K562 (cell line): ENCODE results near the gene FAM3C. TPM values are rescaled to one million over a fixed set of nuclear protein-coding genes. Genes with fewer than 3 reads are reported as not detected.

Experiments used
- AFF1 ChIP-seq, 2 experiments: fragments of 450-650 bp; IDR thresholded peaks; 2 replicates each; pipeline ENCODE4 v1.6.1; 2018; ENCODE audit warnings: mild to moderate bottlenecking in 2 of 2, low read depth in 1 of 2; ENCODE audit not compliant: partially characterized antibody in 2 of 2
- ARID4B ChIP-seq: sonication (generic); formaldehyde crosslinking; IDR thresholded peaks from 2 replicates; pipeline ENCODE4 v1.8.0; 2022; ENCODE audit warnings: mild to moderate bottlenecking, missing genetic modification reagents
- BHLHE40 ChIP-seq: IDR thresholded peaks from 2 replicates; pipeline ENCODE4 v1.6.1; 2011; ENCODE audit warnings: low read length, improper control_type of control experiment
- GTF2B ChIP-seq: IDR thresholded peaks from 2 replicates; pipeline ENCODE4 v1.6.1; 2011; ENCODE audit not compliant: insufficient read length; ENCODE audit errors: extremely low read depth
- NR1H2 ChIP-seq: sonication (generic); formaldehyde crosslinking; IDR thresholded peaks from 2 replicates; pipeline ENCODE4 v1.4.0; 2020; ENCODE audit warnings: mild to moderate bottlenecking, missing genetic modification reagents
- RAD21 ChIP-seq, 2 experiments: fragments of 250-450 bp in 1 of 2; fragments of 450-650 bp in 1 of 2; sonication (Bioruptor Pico) in 1 of 2; formaldehyde crosslinking in 1 of 2; IDR thresholded peaks in 1 of 2; conservative IDR thresholded peaks in 1 of 2; 2 replicates each; pipeline versions ENCODE4 v1.4.0 to v1.8.0; 2020 to 2022; ENCODE audit warnings: mild to moderate bottlenecking in 2 of 2, moderate library complexity in 1 of 2
- RBBP5 ChIP-seq: fragments of 200-600 bp; sonication (generic); IDR thresholded peaks from 2 replicates; pipeline ENCODE4 v1.6.1; 2012; ENCODE audit warnings: borderline replicate concordance, mild to moderate bottlenecking, low read length, control low read depth, inconsistent platforms; ENCODE audit not compliant: insufficient read depth, poor library complexity, severe bottlenecking
- STAT6 ChIP-seq: sonication (generic); formaldehyde crosslinking; IDR thresholded peaks from 2 replicates; pipeline ENCODE4 v1.8.1; 2023; ENCODE audit warnings: mild to moderate bottlenecking, missing genetic modification reagents
- TEAD4 ChIP-seq, 2 experiments: sonication (generic) in 1 of 2; formaldehyde crosslinking in 1 of 2; IDR thresholded peaks; 2 replicates each; pipeline versions ENCODE4 v1.6.1 to v1.8.0; 2012 to 2022; ENCODE audit warnings: borderline replicate concordance in 1 of 2, inconsistent platforms in 1 of 2, low read length in 1 of 2, mild to moderate bottlenecking in 1 of 2, missing genetic modification reagents in 1 of 2
- YY1 ChIP-seq, 3 experiments: IDR thresholded peaks; 2 replicates each; pipeline ENCODE4 v1.6.1; 2011; ENCODE audit warnings: low read length in 2 of 3, mild to moderate bottlenecking in 2 of 3, moderate library complexity in 2 of 3, borderline replicate concordance in 1 of 3, control low read depth in 1 of 3, low read depth in 1 of 3; ENCODE audit not compliant: insufficient read depth in 3 of 3, insufficient replicate concordance in 2 of 3, control insufficient read depth in 1 of 3, insufficient read length in 1 of 3; ENCODE audit errors: extremely low read depth in 1 of 3
- ZNF561 ChIP-seq: fragments of 450-650 bp; formaldehyde crosslinking; conservative IDR thresholded peaks from 2 replicates; pipeline ENCODE4 v1.4.0; 2020; ENCODE audit warnings: mild to moderate bottlenecking, moderate library complexity
- polyA plus RNA-seq, 8 experiments: library from polyadenylated mRNA; depleted of rRNA in 4 of 8; stranded (reverse) in 5 of 8; unstranded in 3 of 8; fragments of >200 nt; fragmentation: Nextera tagmentation in 2 of 8; fragmentation: Illumina TruSeq in 1 of 8; extraction: Ambion mirVana in 2 of 8; extraction: Trizol in 1 of 8; gene quantifications; 2 replicates each; pipeline versions ENCODE4 v1.2.1 to v1.2.3, GENCODE V29; 2011 to 2014; ENCODE audit warnings: inconsistent platforms in 1 of 8, missing spikeins in 1 of 8
- total RNA-seq, 7 experiments: library from RNA; depleted of rRNA in 6 of 7; stranded (reverse); fragments of >200 nt in 6 of 7; fragmentation: Illumina TruSeq in 2 of 7; extraction: Trizol in 2 of 7; gene quantifications; 2 replicates each; pipeline versions ENCODE4 v1.2.1 to v1.2.3, GENCODE V29; 2011 to 2021; ENCODE audit warnings: low replicate concordance in 1 of 7

Gene FAM3C
- total and polyA plus RNA-seq, 9 of the 15 experiments (the other 6 are each of a cell fraction or from before 2014, with no cell fraction given): 10.6 to 42.6 (median 30.0) TPM

GRCh38 chr7:121337398-121337797 is 58.7 kb downstream of the FAM3C start (continued):
- no peak for TF ChIP-seq GTF2B
- no peak for TF ChIP-seq RBBP5
- TF ChIP-seq ARID4B (CRISPR knock-in tag): no peak
- TF ChIP-seq AFF1 (IDR thresholded peaks at IDR 0.05; ENCODE audit: low read depth in 1 of 2, partially characterized antibody in 2 of 2): no peak
- no peak for TF ChIP-seq STAT6 (CRISPR knock-in tag)
- no peak for TF ChIP-seq ZNF561 (CRISPR knock-in tag)
- TF ChIP-seq TEAD4 (IDR thresholded peaks at IDR 0.05; ENCODE audit: low read length): peak; percentile 41
- TF ChIP-seq TEAD4 (CRISPR knock-in tag; IDR thresholded peaks at IDR 0.05; ENCODE audit: borderline replicate concordance): no peak
- no peak for TF ChIP-seq NR1H2 (CRISPR knock-in tag)
- peak; percentile 77 to 90 for TF ChIP-seq RAD21 (CRISPR knock-in tag; conservative IDR thresholded peaks at IDR 0.05 in 1 of 2, IDR thresholded peaks at IDR 0.05 in 1 of 2)
- no peak for TF ChIP-seq BHLHE40
- TF ChIP-seq YY1 (IDR thresholded peaks at IDR 0.05; ENCODE audit: borderline replicate concordance in 1 of 3, control insufficient read depth in 1 of 3, extremely low read depth in 1 of 3, insufficient read depth in 3 of 3, insufficient read length in 1 of 3, insufficient replicate concordance in 2 of 3, low read depth in 1 of 3, low read length in 2 of 3): no peak
